ENCODE data around the gene KLHDC10.
"Not testable (repeated sequence)": the region's sequence is repeated elsewhere in the genome, so short reads cannot be mapped to it uniquely, and the experiment has no call there.

Gene KLHDC10
- 23.9 to 40.2 (median 37.1) reads per million in 4 donors for total RNA-seq

- DNase-seq, result peak; percentile 84 to 98 (median 92)
Observed at GRCh38 chr7:130069978-130070860, at the start of gene KLHDC10. Gene KLHDC10, plus strand, starts transcription at chr7:130070534. Its CDS starts 110 bp downstream, at chr7:130070644.

- DNase-seq, result no peak
Observed at GRCh38 chr7:130021105-130021834, 49.1 kb upstream of the KLHDC10 start.

- DNase-seq, result no peak
Observed at GRCh38 chr7:130022115-130022514, 48.2 kb upstream of the KLHDC10 start.

- no peak for DNase-seq
Observed at GRCh38 chr7:130022623-130023175, 47.6 kb upstream of the KLHDC10 start.

- no peak for DNase-seq
Observed at GRCh38 chr7:130024390-130024789, 45.9 kb upstream of the KLHDC10 start.

GRCh38 chr7:130032698-130033097 is 37.6 kb upstream of the KLHDC10 start:
- DNase-seq, result no peak

- no peak for DNase-seq
Observed at GRCh38 chr7:130037703-130038102, 32.6 kb upstream of the KLHDC10 start.

- DNase-seq, result no peak
Observed at GRCh38 chr7:130040576-130040975, 29.8 kb upstream of the KLHDC10 start.

- DNase-seq, result no peak
Observed at GRCh38 chr7:130047831-130048230, 22.5 kb upstream of the KLHDC10 start.

GRCh38 chr7:130048906-130049305 is 21.4 kb upstream of the KLHDC10 start:
- DNase-seq, result no peak

GRCh38 chr7:130052250-130052649 is 18.1 kb upstream of the KLHDC10 start:
- not testable (repeated sequence) for DNase-seq

- not testable (repeated sequence) for DNase-seq
Observed at GRCh38 chr7:130055198-130055597, 15.1 kb upstream of the KLHDC10 start.

GRCh38 chr7:130062246-130062645 is 8.1 kb upstream of the KLHDC10 start:
- DNase-seq, result no peak

- peak; percentile 19 to 68 (median 38) for DNase-seq
Observed at GRCh38 chr7:130063036-130063435, 7.3 kb upstream of the KLHDC10 start.

- DNase-seq, result not testable (repeated sequence)
Observed at GRCh38 chr7:130064580-130064926, 5.8 kb upstream of the KLHDC10 start.

- DNase-seq, result no peak
Observed at GRCh38 chr7:130065500-130066152, 4.7 kb upstream of the KLHDC10 start.

- no peak for DNase-seq
Observed at GRCh38 chr7:130069179-130069977, 956 bp upstream of the KLHDC10 start.

- no peak for DNase-seq
Observed at GRCh38 chr7:130070861-130071622, 708 bp downstream of the KLHDC10 start.

- peak; percentile 18 to 61 (median 38) for DNase-seq
Observed at GRCh38 chr7:130071701-130072622, 1.6 kb downstream of the KLHDC10 start.

- DNase-seq, result no peak
Observed at GRCh38 chr7:130079846-130080394, 9.6 kb downstream of the KLHDC10 start.

Measured in T-helper 1 cell (primary cell).